Liver (tissue), 9 donors: ENCODE data around the gene DSCAML1. TPM values are rescaled to one million over a fixed set of nuclear protein-coding genes. Genes with fewer than 3 reads are reported as not detected.

Experiments used
- DNase-seq: peaks from one replicate; pipeline ENCODE4 v3.0.0-alpha.2; 2017; ENCODE audit warnings: low spot score
- H3K27ac ChIP-seq, 2 donors: one replicate each; pipeline ENCODE4 v1.7.0; 2013; ENCODE audit warnings: inconsistent platforms in 2 of 2, low read length in 2 of 2, control low read depth in 1 of 2, low read depth in 1 of 2, mild to moderate bottlenecking in 1 of 2
- H3K27me3 ChIP-seq, 4 donors: one replicate each; pipeline versions ENCODE4 v1.6.1 to v1.7.0; 2013; ENCODE audit warnings: low read length in 3 of 4, inconsistent platforms in 1 of 4, mild to moderate bottlenecking in 1 of 4, moderate library complexity in 1 of 4; ENCODE audit not compliant: control insufficient read depth in 4 of 4, insufficient read depth in 4 of 4
- H3K36me3 ChIP-seq, 4 donors: one replicate each; pipeline versions ENCODE4 v1.6.1 to v1.7.0; 2013; ENCODE audit warnings: low read length in 3 of 4, mild to moderate bottlenecking in 3 of 4, low read depth in 1 of 4, moderate library complexity in 1 of 4; ENCODE audit not compliant: control insufficient read depth in 4 of 4, insufficient read depth in 3 of 4
- H3K4me1 ChIP-seq, 4 donors: one replicate each; pipeline versions ENCODE4 v1.6.1 to v1.7.0; 2013; ENCODE audit warnings: low read length in 3 of 4, mild to moderate bottlenecking in 3 of 4, moderate library complexity in 1 of 4; ENCODE audit not compliant: control insufficient read depth in 4 of 4, insufficient read depth in 4 of 4
- H3K4me3 ChIP-seq, 3 donors: one replicate each; pipeline versions ENCODE4 v1.6.1 to v1.7.0; 2013; ENCODE audit warnings: low read length in 3 of 3, control low read depth in 1 of 3, low read depth in 1 of 3, mild to moderate bottlenecking in 1 of 3
- H3K9ac ChIP-seq, 2 donors: one replicate each; pipeline ENCODE4 v1.7.0; 2013; ENCODE audit warnings: low read length in 2 of 2, mild to moderate bottlenecking in 2 of 2, moderate library complexity in 2 of 2, control low read depth in 1 of 2, low read depth in 1 of 2
- H3K9me3 ChIP-seq, 4 donors: one replicate each; pipeline versions ENCODE4 v1.6.1 to v1.7.0; 2013; ENCODE audit warnings: low read length in 3 of 4; ENCODE audit not compliant: control insufficient read depth in 4 of 4
- ATF3 ChIP-seq: IDR thresholded peaks from 2 replicates; pipeline ENCODE4 v1.6.1; 2016; ENCODE audit warnings: antibody characterized with exemption
- CTCF ChIP-seq: fragments of 150-350 bp; IDR thresholded peaks from 2 replicates; pipeline ENCODE4 v1.5.1; 2017; ENCODE audit warnings: improper control_type of control experiment, low read depth, low read length; ENCODE audit not compliant: missing input control
- FOXA2 ChIP-seq: IDR thresholded peaks from 2 replicates; pipeline ENCODE4 v1.6.1; 2016; ENCODE audit warnings: antibody characterized with exemption
- HNF4A ChIP-seq, 2 donors: conservative IDR thresholded peaks; 2 replicates each; pipeline ENCODE4 v1.6.1; 2016; ENCODE audit warnings: antibody characterized with exemption in 2 of 2, mild to moderate bottlenecking in 2 of 2
- JUND ChIP-seq, 2 donors: IDR thresholded peaks; 2 replicates each; pipeline ENCODE4 v1.6.1; 2016; ENCODE audit warnings: antibody characterized with exemption in 2 of 2
- MAX ChIP-seq: IDR thresholded peaks from 2 replicates; pipeline ENCODE4 v1.6.1; 2016; ENCODE audit warnings: antibody characterized with exemption
- RAD21 ChIP-seq, 2 donors: IDR thresholded peaks; 2 replicates each; pipeline ENCODE4 v1.6.1; 2016; ENCODE audit warnings: antibody characterized with exemption in 2 of 2, mild to moderate bottlenecking in 2 of 2
- RXRA ChIP-seq, 2 donors: IDR thresholded peaks; 2 replicates each; pipeline ENCODE4 v1.6.1; 2017 to 2018; ENCODE audit warnings: antibody characterized with exemption in 2 of 2, mild to moderate bottlenecking in 1 of 2
- SP1 ChIP-seq: IDR thresholded peaks from 2 replicates; pipeline ENCODE4 v1.6.1; 2018; ENCODE audit warnings: antibody characterized with exemption, mild to moderate bottlenecking
- TAF1 ChIP-seq: conservative IDR thresholded peaks from 2 replicates; pipeline ENCODE4 v1.6.1; 2016; ENCODE audit warnings: antibody characterized with exemption, mild to moderate bottlenecking
- YY1 ChIP-seq: IDR thresholded peaks from 2 replicates; pipeline ENCODE4 v1.6.1; 2016; ENCODE audit warnings: antibody characterized with exemption, mild to moderate bottlenecking
- WGBS: extraction: QIAGEN DNeasy Blood & Tissue Kit; methylation state at CpG from one replicate; pipeline ENCODE4 v1.1.7; 2013; 5-methylcytosine and 5-hydroxymethylcytosine counted together
- polyA plus RNA-seq, 2 donors: library from polyadenylated mRNA; stranded (reverse) in 1 of 2; unstranded in 1 of 2; fragments of 200-250 nt in 1 of 2; fragments of >200 nt in 1 of 2; fragmentation: Nextera tagmentation in 1 of 2; extraction: Ambion mirVana in 1 of 2; gene quantifications; one replicate each; pipeline versions ENCODE4 v1.2.1 to v1.2.3, GENCODE V29; 2013 to 2015
- total RNA-seq, 2 donors: library from RNA; depleted of rRNA; stranded (reverse); fragments of >200 nt; gene quantifications; one replicate each; pipeline ENCODE4 v1.2.3, GENCODE V29; 2014
- donor health status: healthy.
- donor health status: healthy.
- donor health status: healthy.
- donor health status: healthy.
- donor health status: healthy.

DSCAML1 gene
- total and polyA plus RNA-seq, 4 donors, result 0.07 to 0.42 (median 0.20) TPM

GRCh38 chr11:117462183-117462863, 334.7 kb downstream of the DSCAML1 start:
- TF ChIP-seq CTCF (no peak), RXRA (IDR thresholded peaks at IDR 0.05) (no peak), TAF1 (no peak), JUND (IDR thresholded peaks at IDR 0.05) (no peak), HNF4A (conservative IDR thresholded peaks at IDR 0.05) (no peak), MAX (no peak)
- no peak for DNase-seq
- Histone ChIP-seq H3K4me1 (no peaks in the 10 kb centered on the region), H3K27me3 (no peaks in the 10 kb centered on the region), H3K36me3 (no peaks in the 10 kb centered on the region), H3K27ac (no peak overlapping the region), H3K9me3 (no peaks in the 10 kb centered on the region), H3K9ac (no peak overlapping the region), H3K4me3 (no peak overlapping the region)
- 88% methylated on average over 18 of the region's 18 CpGs for whole genome bisulfite sequencing

GRCh38 chr11:117461396-117462182, 335.4 kb downstream of the DSCAML1 start:
- Histone ChIP-seq H3K4me3 (no peak overlapping the region), H3K27ac (no peak overlapping the region), H3K9me3 (no peaks in the 10 kb centered on the region), H3K27me3 (no peaks in the 10 kb centered on the region), H3K36me3 (no peaks in the 10 kb centered on the region), H3K4me1 (no peaks in the 10 kb centered on the region), H3K9ac (no peak overlapping the region)
- no peak for DNase-seq
- TF ChIP-seq YY1, result no peak
- no peak for TF ChIP-seq ATF3
- no peak for TF ChIP-seq MAX
- no peak for TF ChIP-seq SP1
- 92% methylated on average over 16 of the region's 16 CpGs for WGBS

- Histone ChIP-seq H3K27ac (no peak overlapping the region), H3K4me3 (no peak overlapping the region), H3K9ac (no peak overlapping the region), H3K36me3 (no peaks in the 10 kb centered on the region), H3K27me3 (no peaks in the 10 kb centered on the region), H3K4me1 (no peaks in the 10 kb centered on the region), H3K9me3 (no peaks in the 10 kb centered on the region)
- DNase-seq, result no peak
- 84% methylated on average over 5 of the region's 5 CpGs for WGBS
- TF ChIP-seq TAF1, result no peak
- no peak for TF ChIP-seq YY1
- TF ChIP-seq RAD21 (IDR thresholded peaks at IDR 0.05), result no peak
- no peak for TF ChIP-seq RXRA (IDR thresholded peaks at IDR 0.05)
- no peak for TF ChIP-seq JUND (IDR thresholded peaks at IDR 0.05)
- TF ChIP-seq CTCF, result no peak
- no peak for TF ChIP-seq FOXA2
These were observed 337.1 kb downstream of the DSCAML1 start for GRCh38 chr11:117459979-117460300.
